DMS79 treated with DMSO at 0.1 percent for 48 hours (cell line): ENCODE data around the gene EPYC.
"Not testable (repeated sequence)": the region's sequence is repeated elsewhere in the genome, so short reads cannot be mapped to it uniquely, and the experiment has no call there.

Experiments
- DNase-seq: peaks from one replicate; lab custom pipeline; 2025; lab: John Stamatoyannopoulos, UW

EPYC gene

DNA sequence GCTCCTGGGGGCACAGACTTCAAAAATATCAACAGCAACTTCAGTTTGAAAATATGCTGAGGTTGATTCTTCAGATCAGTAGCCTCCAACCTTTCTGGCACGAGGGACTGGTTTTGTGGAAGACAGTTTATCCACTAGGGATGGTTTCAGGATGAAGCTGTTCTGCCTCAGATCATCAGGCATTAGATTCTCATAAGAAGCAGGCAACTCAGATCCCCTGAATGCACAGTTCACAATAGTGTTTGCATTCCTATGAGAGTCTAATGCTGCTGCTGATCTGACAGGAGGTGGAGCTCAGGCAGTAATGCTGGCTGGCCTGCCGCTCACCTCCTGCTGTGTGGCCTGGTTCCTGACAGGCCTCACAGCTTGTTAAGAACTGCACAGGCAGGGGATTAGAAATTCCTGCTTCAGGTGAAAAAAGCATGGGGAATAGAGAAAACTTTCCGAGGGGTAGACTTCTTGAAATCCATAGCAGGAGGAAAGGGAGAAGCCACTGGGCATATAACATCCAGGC lies 12.8 kb downstream of the EPYC start:
- DNase-seq: no peak

DNA sequence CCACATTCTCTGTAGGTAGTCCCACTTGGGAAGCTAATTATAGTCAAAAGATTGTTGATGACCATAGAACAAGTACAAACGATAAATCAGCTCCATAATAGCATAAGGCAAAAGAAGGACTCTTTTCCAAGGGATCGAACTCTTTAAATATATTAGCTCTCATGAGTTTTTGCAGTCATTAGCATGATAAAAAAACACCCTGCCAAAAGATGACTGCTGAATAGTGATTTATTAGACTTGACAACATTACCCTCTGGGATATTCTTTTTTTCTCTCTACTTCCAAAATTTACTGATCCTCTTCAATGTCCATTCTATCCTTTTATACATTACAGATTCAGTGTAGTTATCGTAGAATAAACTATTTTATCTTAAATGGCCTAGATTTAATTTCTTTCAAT lies 14.2 kb downstream of the EPYC start:
- DNase-seq: no peak

GRCh38 chr12:90989686-90990111 lies 15.1 kb downstream of the EPYC start:
- no peak for DNase-seq

GRCh38 chr12:90987520-90987919 lies 17.3 kb downstream of the EPYC start:
- no peak for DNase-seq

GRCh38 chr12:90987101-90987500 lies 17.7 kb downstream of the EPYC start:
- no peak for DNase-seq

DNA sequence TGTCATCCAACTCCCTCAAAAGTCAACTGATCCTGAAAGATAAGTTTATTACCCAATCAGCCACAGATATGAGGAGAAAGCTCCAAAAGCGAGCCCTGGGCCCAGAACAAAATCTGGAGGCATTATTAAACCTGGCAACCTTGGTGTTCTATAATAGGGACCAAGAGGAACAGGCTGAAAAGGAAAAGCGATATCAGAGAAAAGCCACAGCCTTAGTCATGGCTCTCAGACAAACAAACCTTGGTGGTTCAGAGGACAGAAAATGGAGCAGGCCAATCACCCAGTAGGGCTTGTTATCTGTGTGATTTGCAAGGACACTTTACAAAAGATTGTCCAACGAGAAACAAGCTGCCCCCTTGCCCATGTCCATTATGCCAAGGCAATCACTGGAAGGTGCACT lies 19.4 kb downstream of the EPYC start:
- DNase-seq: not testable (repeated sequence)

- no peak for DNase-seq
Measured at GRCh38 chr12:90984114-90984513, 20.7 kb downstream of the EPYC start.

DNA sequence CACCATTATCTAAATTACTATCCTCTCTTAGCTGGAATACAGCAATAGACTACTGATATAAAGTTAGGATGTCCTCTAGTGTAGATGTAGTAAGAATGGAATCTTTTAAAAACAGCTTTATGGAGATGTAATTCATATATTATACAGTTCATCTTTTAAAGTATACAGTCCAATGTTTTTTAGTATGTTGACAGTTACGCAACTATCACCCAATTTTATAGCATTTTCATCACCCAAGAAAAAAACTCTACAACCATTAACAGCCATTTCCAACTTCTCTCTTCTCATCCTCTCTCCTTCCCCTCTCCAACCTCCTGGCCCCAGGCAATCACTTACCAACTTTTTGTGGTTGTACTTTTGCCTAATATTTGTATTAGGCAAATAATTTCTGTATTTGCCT lies 22.6 kb downstream of the EPYC start:
- no peak for DNase-seq

- DNase-seq: no peak
Measured at GRCh38 chr12:90979951-90980350, 24.8 kb downstream of the EPYC start.

- DNase-seq: no peak
Measured at GRCh38 chr12:90979019-90979418, 25.8 kb downstream of the EPYC start.

GRCh38 chr12:90978117-90978770 lies 26.5 kb downstream of the EPYC start:
- no peak for DNase-seq

DNA sequence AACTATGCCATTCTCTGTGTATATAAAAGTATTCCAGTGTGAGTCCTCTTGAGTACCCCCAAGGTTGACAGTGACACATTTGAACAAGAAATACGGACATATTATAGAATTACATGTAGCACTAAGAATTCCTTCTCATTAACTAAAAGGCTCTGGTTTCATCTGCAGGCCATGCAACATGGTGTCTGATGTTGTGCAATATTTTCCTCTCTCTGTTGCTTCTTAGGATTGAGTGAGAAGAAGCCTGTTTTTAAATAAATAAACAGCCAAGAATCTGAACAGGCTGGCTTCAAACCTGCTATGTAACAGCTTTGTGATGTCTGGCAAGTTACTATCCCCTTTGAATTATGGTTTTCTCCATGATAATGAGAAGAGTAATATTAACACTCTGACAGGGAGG lies 27.5 kb downstream of the EPYC start:
- DNase-seq: no peak

- DNase-seq: no peak
Measured at GRCh38 chr12:90974286-90974685, 30.5 kb downstream of the EPYC start.

DNA sequence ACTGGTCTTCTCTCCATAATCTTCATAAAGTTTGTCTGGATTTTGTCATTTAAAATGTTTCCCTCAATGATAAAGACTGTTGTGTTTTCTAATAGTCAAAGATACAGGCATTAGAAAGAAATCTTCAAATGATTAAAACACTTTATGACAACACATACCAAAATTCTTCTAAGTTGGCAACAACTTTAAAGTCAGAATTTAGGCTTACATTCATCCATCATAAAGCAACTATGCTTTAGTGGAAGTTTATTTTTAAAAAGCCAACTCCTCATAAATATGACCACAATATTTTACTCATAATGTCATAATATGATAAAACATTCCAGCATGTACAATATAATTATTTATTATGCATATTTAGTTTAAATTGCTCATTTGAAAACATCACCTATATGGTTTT lies 32.5 kb downstream of the EPYC start:
- DNase-seq: no peak

- DNase-seq: no peak
Measured at GRCh38 chr12:90970911-90971310, 33.9 kb downstream of the EPYC start.

- DNase-seq: no peak
Measured at GRCh38 chr12:90970471-90970870, 34.3 kb downstream of the EPYC start.

- DNase-seq: no peak
Measured at GRCh38 chr12:90969851-90970250, 34.9 kb downstream of the EPYC start.

DNA sequence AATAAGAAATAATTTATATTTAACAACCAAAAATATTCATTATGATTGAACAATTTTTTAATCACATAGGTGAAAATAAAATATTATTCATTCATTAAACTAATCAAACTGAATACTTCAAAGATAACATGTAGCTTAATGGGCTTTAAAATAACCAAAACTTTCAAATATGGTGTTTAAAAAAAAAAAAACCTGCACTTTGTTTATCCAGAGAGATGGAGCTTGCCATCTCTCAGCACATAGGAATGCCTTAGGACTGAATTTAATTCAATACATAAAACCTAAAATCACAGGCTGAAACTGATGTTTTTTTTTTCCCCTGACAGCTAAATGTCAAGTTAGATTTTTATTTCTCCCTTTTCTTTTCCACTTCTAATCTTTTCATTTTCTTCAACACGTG lies 35.4 kb downstream of the EPYC start:
- DNase-seq: no peak

GRCh38 chr12:90965204-90965603 lies 39.6 kb downstream of the EPYC start:
- DNase-seq: no peak

DNA sequence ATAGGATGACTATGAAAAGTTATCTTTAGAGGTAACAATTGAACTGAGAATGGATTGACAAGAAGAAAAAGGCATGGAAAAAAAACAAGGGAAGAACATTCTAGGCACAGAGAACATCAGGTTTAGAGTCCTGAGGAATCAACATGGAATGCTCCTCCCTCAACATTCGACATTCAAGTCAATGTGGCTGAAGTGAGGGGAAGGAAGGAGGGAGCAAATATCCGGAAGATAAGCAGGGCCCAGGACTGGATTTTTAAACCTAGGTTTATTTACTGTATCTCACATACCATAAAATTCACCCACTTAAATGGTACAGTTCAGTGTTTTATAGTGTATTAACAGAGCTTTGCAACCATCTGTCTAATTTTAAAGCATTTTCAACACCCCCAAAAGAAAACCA lies 40.2 kb downstream of the EPYC start:
- no peak for DNase-seq

DNA sequence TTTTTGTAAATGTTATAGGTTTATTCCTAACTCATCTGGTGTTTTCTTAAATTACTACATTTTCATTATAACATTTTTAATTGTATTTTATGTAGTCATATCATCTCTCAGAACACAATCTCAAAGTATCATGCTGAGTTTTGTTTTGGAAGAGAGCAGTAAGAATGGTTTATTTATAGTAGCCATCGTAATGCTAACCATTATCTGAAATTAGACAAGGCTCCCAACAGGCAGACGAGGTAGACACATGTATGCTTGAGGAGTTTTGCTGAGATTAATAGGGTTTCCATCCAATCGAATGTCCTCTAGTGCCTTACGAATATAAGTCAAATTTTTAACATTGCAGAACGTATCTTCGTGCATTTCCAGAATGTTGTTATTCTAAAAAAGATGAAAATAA lies 40.8 kb downstream of the EPYC start:
- no peak for DNase-seq

DNA sequence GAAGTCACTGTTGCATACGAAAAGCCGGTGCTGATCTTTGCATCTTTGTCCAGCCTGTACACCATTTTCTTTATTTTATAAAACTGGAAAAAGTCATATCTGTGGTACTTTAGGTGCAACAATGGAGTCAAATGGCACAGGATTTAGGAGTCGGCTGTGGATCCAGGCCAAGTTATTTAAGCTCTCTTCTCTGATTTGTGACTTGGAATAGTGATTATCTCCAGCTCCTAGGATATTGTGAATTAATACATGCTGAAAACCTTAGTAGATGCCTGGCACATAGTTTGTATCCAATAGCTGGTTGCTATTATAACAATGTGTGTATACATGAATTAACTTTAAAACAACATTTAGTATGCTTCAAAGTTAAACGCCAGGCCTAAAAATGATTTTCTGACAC lies 43.6 kb downstream of the EPYC start:
- no peak for DNase-seq

DNA sequence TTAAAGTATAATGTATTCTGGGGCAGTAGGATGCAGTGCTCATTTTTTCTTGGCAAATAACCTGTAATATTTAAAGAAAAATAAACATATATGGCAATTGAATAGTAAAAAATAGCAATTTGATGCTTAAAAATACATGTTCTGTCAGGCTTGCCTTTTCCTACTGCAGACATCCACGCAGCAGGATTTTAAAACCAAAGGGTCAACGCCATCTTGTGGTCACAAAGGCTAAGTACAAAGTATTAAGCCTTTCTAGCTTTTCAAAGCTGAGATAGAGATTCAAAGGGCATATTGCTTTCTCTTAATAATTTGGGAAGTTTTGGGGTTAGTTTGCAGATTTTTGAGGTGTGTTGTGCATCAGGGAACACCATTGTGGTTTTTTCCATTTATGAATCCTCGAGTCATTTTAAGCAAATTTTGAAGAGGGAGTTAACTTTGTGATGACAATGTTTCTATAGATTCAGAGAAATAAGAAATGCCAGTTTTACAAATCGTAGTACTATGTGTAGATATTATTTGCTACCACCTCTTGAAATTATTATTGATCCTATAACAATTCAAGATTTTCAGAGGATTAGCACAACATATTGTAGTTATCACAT lies 45.1 kb downstream of the EPYC start:
- peak; percentile 19 for DNase-seq

- DNase-seq: no peak
Measured at GRCh38 chr12:90959032-90959431, 45.7 kb downstream of the EPYC start.
